ENCODE results near the gene SLC35F3.

GRCh38 chr1:234250747-234251146 lies 346.3 kb downstream of the SLC35F3 start:
- TF ChIP-seq CTCF (IDR thresholded peaks at IDR 0.05 in 4 of 5, conservative IDR thresholded peaks at IDR 0.05 in 1 of 5): no peak
- TF ChIP-seq POLR2A (IDR thresholded peaks at IDR 0.05): no peak
